ENCODE data around the gene LRRC34.

The LRRC34 gene, protein sequence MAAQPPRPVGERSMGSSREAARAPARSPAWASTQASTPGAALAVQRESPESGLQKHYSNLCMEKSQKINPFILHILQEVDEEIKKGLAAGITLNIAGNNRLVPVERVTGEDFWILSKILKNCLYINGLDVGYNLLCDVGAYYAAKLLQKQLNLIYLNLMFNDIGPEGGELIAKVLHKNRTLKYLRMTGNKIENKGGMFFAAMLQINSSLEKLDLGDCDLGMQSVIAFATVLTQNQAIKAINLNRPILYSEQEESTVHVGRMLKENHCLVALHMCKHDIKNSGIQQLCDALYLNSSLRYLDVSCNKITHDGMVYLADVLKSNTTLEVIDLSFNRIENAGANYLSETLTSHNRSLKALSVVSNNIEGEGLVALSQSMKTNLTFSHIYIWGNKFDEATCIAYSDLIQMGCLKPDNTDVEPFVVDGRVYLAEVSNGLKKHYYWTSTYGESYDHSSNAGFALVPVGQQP

DNA sequence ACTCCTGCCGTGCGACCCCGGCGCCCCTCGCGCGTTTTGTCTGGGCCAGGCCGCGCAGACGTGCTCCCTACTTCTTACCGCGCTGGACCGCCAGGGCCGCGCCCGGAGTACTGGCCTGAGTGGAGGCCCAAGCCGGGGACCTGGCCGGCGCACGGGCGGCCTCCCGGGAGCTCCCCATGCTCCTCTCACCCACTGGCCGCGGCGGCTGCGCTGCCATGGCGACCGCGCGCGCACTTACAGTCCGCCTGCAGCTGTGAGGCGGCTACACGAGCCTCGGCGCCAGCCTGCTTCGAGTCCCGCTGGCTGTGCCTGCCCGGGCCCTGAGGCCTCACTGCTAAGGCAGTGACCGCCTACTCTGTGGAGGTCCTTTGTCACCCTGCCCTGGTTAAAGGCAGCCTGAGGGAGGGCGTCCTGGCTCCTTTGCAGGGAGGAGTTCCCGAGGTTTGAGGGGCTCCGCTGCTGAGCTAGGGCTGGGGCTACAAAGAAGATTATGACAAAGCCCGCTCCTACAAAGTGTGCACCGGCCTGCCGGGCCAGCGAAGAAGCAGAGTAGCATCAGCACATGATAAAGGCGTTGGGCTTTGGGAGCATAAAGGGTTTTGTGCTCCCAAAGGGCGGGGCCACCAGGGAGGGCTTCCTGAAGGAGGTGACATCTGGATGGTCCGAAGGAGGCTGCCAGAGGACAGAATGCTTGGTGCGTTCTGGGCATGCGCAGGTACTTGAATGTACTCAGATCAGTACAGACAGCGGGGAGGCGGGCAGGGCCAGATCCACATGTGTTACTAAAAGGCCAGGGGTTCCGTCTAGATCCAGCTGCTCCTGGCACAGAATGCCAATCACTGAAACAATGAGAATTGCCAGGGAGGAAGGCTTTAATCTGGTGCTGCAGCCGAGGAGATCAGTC is at the start of gene LRRC34, which contains the start of gene LRRIQ4:
TSS of gene LRRC34 (minus strand) at position 573 of the 904 bp plus-strand sequence. CDS start at position 217, 356 bp downstream.
TSS of gene LRRIQ4 (plus strand) at position 539 of the 904 bp plus-strand sequence. CDS start 9,052 bp downstream, outside the sequence.
- peak; percentile 66 to 69 for DNase-seq

DNA sequence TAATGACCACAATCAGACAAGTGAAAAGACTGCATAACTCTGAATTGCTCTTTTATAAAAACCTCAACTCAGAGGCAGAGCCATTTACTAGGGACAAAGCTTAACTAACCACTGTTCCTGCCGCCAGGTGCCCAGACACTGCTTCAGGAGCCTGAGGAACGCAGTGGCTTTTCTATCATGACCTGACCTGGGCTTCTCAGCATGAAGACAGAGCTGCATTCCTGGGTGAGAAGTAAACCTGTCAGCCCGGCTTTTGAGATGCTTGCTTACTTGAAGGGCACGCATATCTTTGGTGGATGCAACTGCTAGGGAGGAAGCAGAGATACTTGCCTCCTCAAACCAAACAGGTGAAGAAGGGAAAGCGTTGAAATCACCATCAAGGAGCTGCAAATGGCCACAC is 49.2 kb upstream of the LRRC34 start:
- DNase-seq: no peak

DNA sequence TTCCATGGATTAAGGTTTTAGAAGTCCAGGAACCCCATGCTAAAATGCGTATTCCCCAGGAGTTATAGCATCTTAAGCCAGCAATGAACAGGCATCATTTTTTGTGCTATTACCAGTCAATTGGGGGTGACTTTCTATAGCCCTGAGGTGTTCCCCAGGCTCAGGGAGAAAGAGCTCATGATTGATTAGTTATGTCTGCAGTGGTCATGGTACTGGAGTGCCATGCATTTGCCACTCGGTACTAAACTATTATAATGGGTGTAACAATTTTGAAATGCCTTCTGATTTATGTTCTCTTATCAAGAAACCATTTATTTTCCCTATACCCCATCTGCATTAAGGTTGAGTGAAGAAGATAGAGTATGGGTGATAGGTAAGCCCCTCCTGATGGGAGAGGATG is 45.1 kb upstream of the LRRC34 start:
- no peak for DNase-seq

- DNase-seq: no peak
These were observed 42.8 kb upstream of the LRRC34 start for GRCh38 chr3:169855514-169855913.

DNA sequence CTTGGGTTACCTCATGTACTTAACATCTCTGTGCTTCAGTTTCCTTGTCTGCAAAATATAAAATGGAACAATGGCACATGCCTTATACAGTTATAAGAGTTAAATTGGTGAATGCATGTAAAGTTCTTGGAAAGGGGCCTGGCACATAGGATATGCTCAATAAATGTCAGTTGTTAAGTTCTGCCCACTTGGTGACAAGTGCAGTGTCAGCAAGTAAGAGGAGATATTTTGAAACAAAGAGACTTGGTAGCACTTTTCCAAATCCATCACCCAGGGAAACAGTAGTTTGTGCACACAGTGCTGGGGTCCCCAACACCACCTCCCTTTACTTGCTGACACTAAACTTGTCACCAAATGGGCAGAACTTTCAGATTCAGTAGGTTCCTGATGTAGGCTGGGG is 37.9 kb upstream of the LRRC34 start:
- DNase-seq: no peak

- DNase-seq: no peak
These were observed 36.0 kb upstream of the LRRC34 start for GRCh38 chr3:169848741-169849140.

GRCh38 chr3:169847896-169848295 is 35.2 kb upstream of the LRRC34 start:
- DNase-seq: no peak

DNA sequence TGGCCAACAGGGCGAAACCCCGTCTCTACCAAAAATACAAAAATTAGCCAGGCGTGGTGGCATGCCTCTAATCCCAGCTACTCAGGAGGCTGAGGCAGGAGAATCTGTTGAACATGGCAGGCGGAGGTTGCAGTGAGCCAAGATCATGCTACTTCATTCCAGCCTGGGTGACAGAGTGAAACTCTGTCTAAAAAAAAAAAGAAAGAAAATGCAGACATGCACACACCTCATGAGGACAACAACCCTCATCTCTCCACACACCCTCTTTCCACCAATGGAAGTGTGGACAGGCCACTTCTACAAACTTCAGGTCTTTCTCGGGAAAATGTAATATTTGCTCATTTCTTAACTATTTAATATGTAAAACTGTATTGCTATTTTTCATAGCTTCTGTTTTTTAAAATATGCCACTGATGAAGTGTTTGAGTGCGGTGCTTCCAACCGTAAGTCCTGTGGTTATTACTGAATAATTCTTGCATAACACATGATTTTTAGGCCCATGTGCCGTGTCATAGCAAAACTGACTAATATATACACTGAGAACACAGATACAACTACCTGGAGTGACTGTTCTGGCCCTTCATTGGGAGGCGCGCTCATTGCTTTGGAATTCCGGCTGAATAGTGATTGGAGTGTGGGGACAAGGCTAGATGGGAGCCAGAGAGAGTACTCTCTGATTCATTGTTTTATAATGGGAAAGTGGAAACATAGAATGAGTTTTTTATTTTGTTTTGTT is 33.9 kb upstream of the LRRC34 start:
- no peak for DNase-seq

- DNase-seq: no peak
These were observed 30.3 kb upstream of the LRRC34 start for GRCh38 chr3:169842960-169843359.

- DNase-seq: no peak
These were observed 28.5 kb upstream of the LRRC34 start for GRCh38 chr3:169841171-169841570.

GRCh38 chr3:169838511-169839030 is 25.9 kb upstream of the LRRC34 start:
- DNase-seq: no peak

DNA sequence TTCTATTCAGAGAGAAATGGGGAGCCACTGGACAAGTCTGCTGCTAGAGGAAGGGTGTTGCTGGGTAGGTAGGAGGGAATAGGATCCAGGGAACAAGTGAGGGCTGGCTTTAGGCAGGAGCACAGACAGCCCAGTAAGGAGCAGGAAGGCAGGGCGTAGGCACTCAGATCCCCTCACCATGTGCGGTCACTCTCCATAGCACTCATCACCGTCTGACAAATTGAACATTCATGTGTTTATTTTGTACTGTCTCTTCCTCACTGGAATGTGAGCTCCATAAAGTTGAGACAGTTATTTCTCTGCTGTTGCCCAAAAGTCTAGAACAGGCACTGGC is 24.2 kb upstream of the LRRC34 start:
- no peak for DNase-seq

GRCh38 chr3:169836078-169836941 is 23.6 kb upstream of the LRRC34 start:
- no peak for DNase-seq

DNA sequence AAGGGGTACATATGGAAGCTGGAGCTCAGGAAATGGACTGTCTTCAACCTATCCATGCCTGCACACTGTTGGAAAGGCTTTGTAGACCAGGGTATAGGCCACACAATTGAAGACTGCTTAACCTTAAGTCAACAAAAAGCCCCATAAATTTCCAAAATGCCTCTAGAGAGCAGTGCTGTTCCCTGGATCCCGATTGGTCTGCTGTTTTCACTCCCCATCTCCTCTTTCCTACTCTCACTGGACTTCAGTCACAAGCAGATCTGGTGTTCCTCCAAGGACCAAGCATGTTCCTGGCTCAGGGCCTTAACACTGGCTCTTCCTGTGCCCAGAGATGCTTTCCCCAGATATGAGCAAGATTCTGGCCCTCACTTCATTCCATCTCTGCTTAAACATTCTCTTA is 22.8 kb upstream of the LRRC34 start:
- DNase-seq: no peak

DNA sequence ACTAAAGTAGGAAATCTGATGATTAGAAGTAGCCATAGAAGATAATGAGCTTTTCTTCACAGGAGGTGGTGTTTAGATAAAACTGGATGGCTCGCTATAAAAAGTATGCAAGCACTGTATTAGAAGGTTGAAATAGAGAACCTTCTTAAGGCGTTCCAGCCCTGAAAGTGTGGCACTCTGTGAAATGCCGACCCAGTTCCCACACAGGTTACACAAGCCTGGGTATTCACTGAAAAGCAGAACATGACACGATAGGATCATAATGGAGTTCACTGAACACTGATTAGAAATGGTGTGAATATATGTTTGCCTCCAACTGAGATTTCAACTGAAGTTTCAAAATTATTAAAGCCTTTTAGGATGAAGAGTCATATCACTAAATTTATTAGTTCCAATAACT is 15.0 kb upstream of the LRRC34 start:
- no peak for DNase-seq

DNA sequence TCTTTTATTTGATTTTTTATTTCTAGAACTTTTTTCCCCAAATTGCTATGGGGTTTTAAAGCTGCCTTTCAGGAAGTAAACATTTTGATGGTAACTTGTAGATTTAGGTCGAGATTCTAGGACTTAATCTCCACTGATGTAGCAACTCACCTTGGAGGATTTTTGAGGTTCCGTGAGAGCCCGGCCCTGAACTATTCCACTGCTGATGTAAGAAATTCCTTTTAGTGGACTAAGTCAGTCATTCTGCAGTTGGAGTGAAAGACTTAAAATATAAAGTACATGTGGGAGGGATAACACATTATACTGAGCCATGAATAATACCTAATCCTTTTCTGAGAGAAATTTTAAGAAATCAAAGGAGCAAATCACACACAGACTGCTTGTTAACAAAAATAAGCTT is 12.6 kb upstream of the LRRC34 start:
- no peak for DNase-seq

GRCh38 chr3:169822983-169823382 is 10.3 kb upstream of the LRRC34 start:
- DNase-seq: no peak

GRCh38 chr3:169822540-169822939 is 9.8 kb upstream of the LRRC34 start:
- no peak for DNase-seq

DNA sequence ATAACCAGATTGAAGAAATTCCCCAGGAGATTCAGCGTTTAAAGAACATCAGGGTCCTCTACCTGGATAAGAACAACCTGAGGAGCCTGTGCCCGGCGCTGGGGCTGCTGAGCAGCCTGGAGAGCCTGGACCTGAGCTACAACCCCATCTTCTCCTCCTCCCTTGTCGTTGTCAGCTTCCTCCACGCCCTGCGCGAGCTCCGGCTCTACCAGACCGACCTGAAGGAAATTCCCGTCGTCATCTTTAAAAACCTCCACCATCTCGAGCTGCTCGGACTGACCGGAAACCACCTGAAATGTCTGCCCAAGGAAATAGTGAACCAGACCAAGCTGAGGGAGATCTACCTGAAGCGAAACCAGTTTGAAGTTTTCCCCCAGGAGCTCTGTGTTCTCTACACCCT is 9.4 kb upstream of the LRRC34 start:
- no peak for DNase-seq

GRCh38 chr3:169818316-169818715 is 5.6 kb upstream of the LRRC34 start:
- DNase-seq: no peak

GRCh38 chr3:169815590-169816150 is 3.0 kb upstream of the LRRC34 start:
- DNase-seq: no peak

Measured in stimulated activated CD4-positive, alpha-beta T cell treated with anti-CD3 and anti-CD28 coated beads, Interleukin-2, amount 100 ng/mL, for 48 hours (primary cell).